HepG2 (cell line): ENCODE measurements around the gene YEATS2. TPM values are rescaled to one million over a fixed set of nuclear protein-coding genes. Genes with fewer than 3 reads are reported as not detected.

Source experiments
- ATAC-seq: fragments of 200-7000 bp; cut with Tn5 transposase; 3 replicates; pipeline ENCODE4 v1.9.1; 2020; ENCODE audit warnings: mild to moderate bottlenecking, moderate library complexity
- BruUV-seq: library from RNA; stranded (reverse); fragments of 400-500 nt; replicated peaks from 2 replicates; lab custom pipeline; 2021; lab: Mats Ljungman, UMichigan
- CTCF ChIA-PET: fragments of 300-600 bp; formaldehyde crosslinking; extraction: SDS; loops from one replicate; lab custom pipeline; 2021; ENCODE audit warnings: low total read pairs, inconsistent platforms, low intra/inter-chr PET ratio; lab: Yijun Ruan, JAX
- POLR2A ChIA-PET: fragments of 350-600 bp; sonication (Branson Sonifier 250); formaldehyde crosslinking; loops from one replicate; lab custom pipeline; 2020; ENCODE audit warnings: antibody characterized with exemption, inconsistent platforms; lab: Yijun Ruan, JAX
- DNase-seq: peaks from one replicate; pipeline ENCODE4 v3.0.0-alpha.2; 2015; ENCODE audit warnings: low spot score
- FAIRE-seq: peaks from 3 replicates; lab custom pipeline; 2011; peaks lifted over from hg19 to GRCh38; lab: Jason Lieb, UNC
- H2AFZ ChIP-seq: one replicate; pipeline ENCODE4 v1.6.1; 2011; ENCODE audit warnings: low read length, inconsistent platforms
- H3K27ac ChIP-seq: fragments of 300-600 bp; 3 replicates; pipeline ENCODE4 v1.8.0; 2011; ENCODE audit warnings: mixed run types, mild to moderate bottlenecking, mixed read lengths, low read length, inconsistent platforms; ENCODE audit not compliant: insufficient read depth; ENCODE audit errors: extremely low read length
- H3K27me3 ChIP-seq, 2 experiments: fragments of 200-600 bp in 1 of 2; 2 replicates in 1 of 2; 3 replicates in 1 of 2; pipeline versions ENCODE4 v1.6.0 to v1.8.0; 2011; ENCODE audit warnings: low read length in 2 of 2, mild to moderate bottlenecking in 2 of 2, moderate library complexity in 2 of 2, inconsistent platforms in 1 of 2; ENCODE audit not compliant: insufficient read depth in 2 of 2, control insufficient read depth in 1 of 2
- H3K36me3 ChIP-seq, 2 experiments: fragments of 200-600 bp in 1 of 2; replicated peaks in 1 of 2; 2 replicates in 1 of 2; 3 replicates in 1 of 2; pipeline versions ENCODE4 v1.5.1 to v1.8.0; 2011; ENCODE audit warnings: low read length in 2 of 2, inconsistent platforms in 1 of 2; ENCODE audit not compliant: insufficient read depth in 2 of 2, control insufficient read depth in 1 of 2
- H3K4me1 ChIP-seq: 2 replicates; pipeline ENCODE4 v1.5.1; 2012; ENCODE audit warnings: low read length, inconsistent platforms; ENCODE audit not compliant: insufficient read depth
- H3K4me2 ChIP-seq: 2 replicates; pipeline ENCODE4 v1.6.0; 2011; ENCODE audit warnings: low read depth, low read length, inconsistent platforms
- H3K4me3 ChIP-seq, 3 experiments: fragments of 200-600 bp in 1 of 3; sonication (generic), shearing (Covaris generic) in 1 of 3; replicated peaks in 1 of 3; 2 replicates each; pipeline ENCODE4 v1.5.1; 2011 to 2016; ENCODE audit warnings: low read length in 3 of 3, inconsistent platforms in 2 of 3, low read depth in 2 of 3, mild to moderate bottlenecking in 2 of 3, control low read depth in 1 of 3, mixed read lengths in 1 of 3; ENCODE audit not compliant: insufficient read depth in 1 of 3
- H3K79me2 ChIP-seq: one replicate; pipeline ENCODE4 v1.6.1; 2011; ENCODE audit warnings: low read length, inconsistent platforms; ENCODE audit not compliant: insufficient read depth
- H3K9ac ChIP-seq: 2 replicates; pipeline ENCODE4 v1.6.0; 2011; ENCODE audit warnings: mild to moderate bottlenecking, low read depth, low read length, inconsistent platforms; ENCODE audit not compliant: insufficient read depth
- H3K9me3 ChIP-seq: 2 replicates; pipeline ENCODE4 v1.5.1; 2012; ENCODE audit warnings: mild to moderate bottlenecking, low read length
- H4K20me1 ChIP-seq: 2 replicates; pipeline ENCODE4 v1.6.0; 2011; ENCODE audit warnings: inconsistent platforms, mild to moderate bottlenecking, low read length, moderate library complexity; ENCODE audit not compliant: insufficient read depth
- ASH2L ChIP-seq: fragments of 300-600, 200-600 bp; sonication (generic); IDR thresholded peaks from 2 replicates; pipeline ENCODE4 v1.7.0; 2017; ENCODE audit warnings: low read depth, mild to moderate bottlenecking, moderate library complexity, mixed read lengths, low read length; ENCODE audit not compliant: insufficient read length
- CEBPZ ChIP-seq: IDR thresholded peaks from 2 replicates; pipeline ENCODE4 v1.6.1; 2012; ENCODE audit warnings: low read length, improper control_type of control experiment
- MED1 ChIP-seq: sonication (generic); formaldehyde crosslinking; IDR thresholded peaks from 2 replicates; pipeline ENCODE4 v1.4.0; 2020; ENCODE audit warnings: missing genetic modification reagents
- NR2F2 ChIP-seq: IDR thresholded peaks from 2 replicates; pipeline ENCODE4 v1.6.1; 2012; ENCODE audit warnings: low read depth, inconsistent platforms, borderline replicate concordance
- SPEN ChIP-seq: sonication (generic); formaldehyde crosslinking; IDR thresholded peaks from 2 replicates; pipeline ENCODE4 v1.5.1; 2020; ENCODE audit warnings: low read depth, mild to moderate bottlenecking, missing genetic modification reagents
- TBP ChIP-seq: sonication (generic); formaldehyde crosslinking; IDR thresholded peaks from 2 replicates; pipeline ENCODE4 v1.5.0; 2020; ENCODE audit warnings: missing genetic modification reagents
- ZNF564 ChIP-seq: sonication (generic); formaldehyde crosslinking; IDR thresholded peaks from 2 replicates; pipeline ENCODE4 v1.8.1; 2023; ENCODE audit warnings: mild to moderate bottlenecking, missing genetic modification reagents
- ZNF569 ChIP-seq: sonication (generic); formaldehyde crosslinking; IDR thresholded peaks from 2 replicates; pipeline ENCODE4 v1.5.0; 2020; ENCODE audit warnings: mild to moderate bottlenecking, missing genetic modification reagents, moderate library complexity, borderline replicate concordance
- ZNF703 ChIP-seq: sonication (generic); formaldehyde crosslinking; IDR thresholded peaks from 2 replicates; pipeline ENCODE4 v1.5.1; 2020; ENCODE audit warnings: missing genetic modification reagents, mild to moderate bottlenecking, moderate library complexity, borderline replicate concordance
- ZNF782 ChIP-seq: sonication (generic); formaldehyde crosslinking; IDR thresholded peaks from 2 replicates; pipeline ENCODE4 v1.4.0; 2020; ENCODE audit warnings: missing genetic modification reagents, mild to moderate bottlenecking, borderline replicate concordance
- WGBS: methylation state at CpG from one replicate; pipeline ENCODE4 v1.1.6; 2017; ENCODE audit warnings: low lambda C conversion rate; 5-methylcytosine and 5-hydroxymethylcytosine counted together
- in situ Hi-C: cut with HindIII; loops from 2 replicates; pipeline ENCODE4 v1.10.0; 2017; ENCODE audit warnings: low pct_unique_long_range_greater_than_20kb; ENCODE audit not compliant: extremely low pct_ligation_motif_present
- intact Hi-C: fragments of 100-400 bp; cut with micrococcal nuclease; formaldehyde crosslinking; loops from one replicate; pipeline ENCODE4 v1.10.0; 2022; ENCODE audit not compliant: unreplicated experiment
- polyA plus RNA-seq, 8 experiments: library from polyadenylated mRNA; depleted of rRNA in 3 of 8; stranded (reverse) in 7 of 8; unstranded in 1 of 8; fragments of >200 nt; fragmentation: Illumina TruSeq in 4 of 8; extraction: Trizol in 4 of 8; gene quantifications; 2 replicates each; pipeline versions ENCODE4 v1.2.1 to v1.2.3, GENCODE V29; 2011 to 2016; ENCODE audit warnings: low read depth in 4 of 8, missing spikeins in 1 of 8, mixed read lengths in 1 of 8; ENCODE audit not compliant: insufficient read depth in 1 of 8
- total RNA-seq, 5 experiments: library from RNA; depleted of rRNA; stranded (reverse); fragments of >200 nt; fragmentation: Illumina TruSeq; extraction: Trizol; gene quantifications; 2 replicates each; pipeline ENCODE4 v1.2.3, GENCODE V29; 2016; ENCODE audit warnings: low read depth in 1 of 5

Gene YEATS2
- total and polyA plus RNA-seq, 2 of the 13 experiments (the other 11 are each of a cell fraction or from before 2014, with no cell fraction given), result 18.6 to 33.7 TPM

GRCh38 chr3:183829466-183829865 lies 131.9 kb downstream of the YEATS2 start (continued):
- TF ChIP-seq CEBPZ, result no peak

GRCh38 chr3:183830187-183830586 lies 132.6 kb downstream of the YEATS2 start:
- BruUV-seq, result no TSS peak
- no peak overlapping the region for H3K4me2 ChIP-seq
- FAIRE-seq (no peak), ATAC-seq (no peak), DNase-seq (no peak)
- intact Hi-C loops (no loop called here), in situ Hi-C loops (no loop called here)
- H3K36me3 ChIP-seq, result peaks cover 28 to 55% of the 10 kb centered on the region in 2 experiments; a peak in 4 of 5 replicates
- ChIA-PET POLR2A (no interaction called here), CTCF (no interaction called here)
- no peak overlapping the region for H3K9ac ChIP-seq
- WGBS, result 99% methylated on average over 7 of the region's 9 CpGs
- no peaks in the 10 kb centered on the region for H3K4me1 ChIP-seq
- no peaks in the 10 kb centered on the region for H3K27me3 ChIP-seq
- H2AFZ ChIP-seq, result no peak overlapping the region
- no peak overlapping the region for H3K4me3 ChIP-seq
- no peak overlapping the region for H3K27ac ChIP-seq
- H3K9me3 ChIP-seq, result no peaks in the 10 kb centered on the region
- TF ChIP-seq MED1 (no peak), TBP (no peak), ZNF782 (CRISPR knock-in tag) (no peak), ZNF703 (CRISPR knock-in tag) (no peak), ASH2L (no peak), ZNF569 (no peak), SPEN (no peak), NR2F2 (no peak), ZNF564 (CRISPR knock-in tag) (no peak)
- no peaks in the 10 kb centered on the region for H3K79me2 ChIP-seq
- H4K20me1 ChIP-seq, result no peaks in the 10 kb centered on the region
